CD4-positive, alpha-beta memory T cell (primary cell): ENCODE data around the gene MACROD2. TPM values are rescaled to one million over a fixed set of nuclear protein-coding genes. Genes with fewer than 3 reads are reported as not detected.
"Not testable (repeated sequence)": the region's sequence is repeated elsewhere in the genome, so short reads cannot be mapped to it uniquely, and the experiment has no call there.

Experiments
- CTCF ChIA-PET: fragments of 350-600 bp; sonication (Branson Sonifier 250); formaldehyde crosslinking; loops from one replicate; lab custom pipeline; 2021; ENCODE audit warnings: inconsistent platforms; ENCODE audit not compliant: partially characterized antibody; lab: Charles Lee
- POLR2A ChIA-PET: fragments of 350-600 bp; sonication (Branson Sonifier 250); formaldehyde crosslinking; loops from one replicate; lab custom pipeline; 2021; ENCODE audit not compliant: partially characterized antibody; lab: Charles Lee
- DNase-seq, 5 donors: peaks; one replicate each; pipeline versions ENCODE4 v3.0.0 to v3.0.0-alpha.2; 2020 to 2022; ENCODE audit warnings: mixed read lengths in 1 of 5
- H3K27ac ChIP-seq: one replicate; pipeline ENCODE4 v1.7.0; 2013; ENCODE audit warnings: low read depth, low read length
- H3K27me3 ChIP-seq: 2 replicates; pipeline ENCODE4 v1.7.0; 2013; ENCODE audit warnings: mild to moderate bottlenecking, low read length, moderate library complexity; ENCODE audit not compliant: insufficient read depth
- H3K36me3 ChIP-seq: 2 replicates; pipeline ENCODE4 v1.7.0; 2013; ENCODE audit warnings: mild to moderate bottlenecking, low read length, moderate library complexity; ENCODE audit not compliant: insufficient read depth
- H3K4me1 ChIP-seq: 2 replicates; pipeline ENCODE4 v1.7.0; 2013; ENCODE audit warnings: mild to moderate bottlenecking, low read length, moderate library complexity; ENCODE audit not compliant: insufficient read depth
- H3K4me3 ChIP-seq, 2 donors: one replicate each; pipeline ENCODE4 v1.7.0; 2013; ENCODE audit warnings: low read length in 2 of 2, mild to moderate bottlenecking in 1 of 2
- H3K9me3 ChIP-seq, 2 donors: one replicate each; pipeline ENCODE4 v1.7.0; 2013; ENCODE audit warnings: low read length in 2 of 2, control low read depth in 1 of 2; ENCODE audit not compliant: control insufficient read depth in 1 of 2
- H3K27ac Mint-ChIP-seq, 7 donors: one replicate each; pipeline ENCODE4 v1.8.0; 2020 to 2021; ENCODE audit warnings: mixed read lengths in 7 of 7, mild to moderate bottlenecking in 6 of 7, inconsistent platforms in 3 of 7, moderate library complexity in 3 of 7
- H3K27me3 Mint-ChIP-seq, 2 donors: one replicate each; pipeline ENCODE4 v1.8.0; 2020 to 2021; ENCODE audit warnings: mixed read lengths in 2 of 2
- H3K36me3 Mint-ChIP-seq, 2 donors: one replicate each; pipeline ENCODE4 v1.8.0; 2020 to 2021; ENCODE audit warnings: mixed read lengths in 2 of 2, inconsistent platforms in 1 of 2, mild to moderate bottlenecking in 1 of 2
- H3K4me1 Mint-ChIP-seq, 4 donors: one replicate each; pipeline ENCODE4 v1.8.0; 2020 to 2021; ENCODE audit warnings: mixed read lengths in 4 of 4, mild to moderate bottlenecking in 1 of 4
- H3K4me3 Mint-ChIP-seq, 8 donors: one replicate each; pipeline ENCODE4 v1.8.0; 2020 to 2021; ENCODE audit warnings: mixed read lengths in 8 of 8, mild to moderate bottlenecking in 7 of 8, moderate library complexity in 6 of 8, inconsistent platforms in 3 of 8
- H3K9me3 Mint-ChIP-seq, 8 donors: one replicate each; pipeline ENCODE4 v1.8.0; 2020 to 2021; ENCODE audit warnings: mixed read lengths in 8 of 8, mild to moderate bottlenecking in 5 of 8, inconsistent platforms in 3 of 8, moderate library complexity in 1 of 8
- intact Hi-C: fragments of 100-400 bp; cut with micrococcal nuclease; formaldehyde crosslinking; loops from one replicate; pipeline ENCODE4 v1.15.1; 2023
- polyA plus RNA-seq, 2 donors: library from polyadenylated mRNA; unstranded; fragments of 300-500 nt; fragmentation: Illumina TruSeq; gene quantifications; one replicate each; pipeline ENCODE4 v1.2.3, GENCODE V29; 2021
- total RNA-seq, 2 experiments: library from RNA; stranded (reverse); gene quantifications; one replicate each; pipeline ENCODE4 v1.2.3, GENCODE V29; 2021

The MACROD2 gene
- total and polyA plus RNA-seq, 4 experiments from 2014 or later, result not detected

DNA sequence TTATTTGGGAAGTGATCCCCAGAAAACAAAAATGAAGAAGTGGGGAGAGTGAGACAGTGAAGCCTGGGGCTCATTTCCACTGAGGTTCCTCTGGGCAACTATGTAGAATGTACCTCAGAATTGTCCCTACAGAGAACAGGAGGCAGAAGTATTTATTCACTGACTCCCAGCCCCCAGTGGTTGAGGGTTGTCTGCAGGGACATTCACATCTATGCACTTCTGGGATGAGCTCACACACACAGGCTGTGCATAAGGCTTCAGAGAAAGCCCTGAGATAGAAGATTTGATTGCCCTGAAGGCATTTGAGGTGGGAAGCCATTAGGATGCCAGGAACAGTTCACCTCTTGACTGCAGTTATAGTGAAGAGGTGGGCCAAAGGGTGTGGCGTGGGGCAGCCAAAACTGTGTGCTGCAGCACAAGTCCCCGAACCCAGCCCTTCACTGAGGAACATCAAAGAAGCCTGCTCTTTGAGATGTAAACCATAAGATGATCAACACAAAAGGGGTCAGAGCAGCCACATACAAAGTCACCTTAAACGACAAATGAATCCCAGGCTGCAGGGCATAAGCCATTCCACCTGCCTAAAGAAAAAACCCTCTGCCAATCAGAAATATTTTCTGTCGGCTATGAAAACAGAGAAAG lies 1195.9 kb downstream of the MACROD2 start:
- Mint-ChIP-seq H3K27ac (no peak overlapping the region), H3K27me3 (no peaks in the 10 kb centered on the region), H3K4me1 (no peaks in the 10 kb centered on the region), H3K9me3 (peaks cover 0 to 18% (median 5%) of the 10 kb centered on the region in 8 donors), H3K36me3 (no peaks in the 10 kb centered on the region), H3K4me3 (no peak overlapping the region)
- POLR2A ChIA-PET, result no interaction called here
- H3K4me3 ChIP-seq, result no peak overlapping the region
- no peak overlapping the region for H3K27ac ChIP-seq
- intact Hi-C loops, result no loop called here
- H3K36me3 ChIP-seq, result no peaks in the 10 kb centered on the region
- no peak for DNase-seq
- H3K9me3 ChIP-seq, result no peaks in the 10 kb centered on the region
- CTCF ChIA-PET, result no interaction called here
- H3K4me1 ChIP-seq, result no peaks in the 10 kb centered on the region
- H3K27me3 ChIP-seq, result no peaks in the 10 kb centered on the region

DNA sequence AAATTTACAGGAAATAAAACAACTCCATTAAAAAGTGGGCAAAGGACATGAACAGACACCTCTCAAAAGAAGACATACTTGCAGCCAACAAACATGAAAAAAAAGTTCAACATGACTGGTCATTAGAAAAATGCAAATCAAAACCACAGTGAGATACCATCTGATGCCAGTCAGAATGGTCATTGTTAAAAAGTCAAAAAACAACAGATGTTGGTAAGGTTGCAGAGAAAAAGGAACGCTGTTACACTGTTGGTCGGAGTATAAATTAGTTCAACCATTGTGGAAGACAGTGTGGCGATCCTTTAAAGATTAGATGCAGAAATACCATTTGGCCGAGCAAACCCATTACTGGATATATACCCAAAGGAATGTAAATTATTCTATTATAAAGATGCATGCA lies 1200.1 kb downstream of the MACROD2 start:
- no peak overlapping the region for H3K4me3 Mint-ChIP-seq
- DNase-seq, result no peak
- CTCF ChIA-PET, result no interaction called here
- Histone ChIP-seq H3K27ac (no peak overlapping the region), H3K4me1 (no peaks in the 10 kb centered on the region), H3K27me3 (no peaks in the 10 kb centered on the region), H3K9me3 (no peaks in the 10 kb centered on the region), H3K4me3 (no peak overlapping the region), H3K36me3 (no peaks in the 10 kb centered on the region)
- no peaks in the 10 kb centered on the region for H3K36me3 Mint-ChIP-seq
- POLR2A ChIA-PET, result no interaction called here
- peaks cover 0 to 15% (median 2%) of the 10 kb centered on the region in 8 donors for H3K9me3 Mint-ChIP-seq
- H3K27ac Mint-ChIP-seq, result no peak overlapping the region
- H3K4me1 Mint-ChIP-seq, result no peaks in the 10 kb centered on the region
- H3K27me3 Mint-ChIP-seq, result no peaks in the 10 kb centered on the region
- intact Hi-C loops, result no loop called here

DNA sequence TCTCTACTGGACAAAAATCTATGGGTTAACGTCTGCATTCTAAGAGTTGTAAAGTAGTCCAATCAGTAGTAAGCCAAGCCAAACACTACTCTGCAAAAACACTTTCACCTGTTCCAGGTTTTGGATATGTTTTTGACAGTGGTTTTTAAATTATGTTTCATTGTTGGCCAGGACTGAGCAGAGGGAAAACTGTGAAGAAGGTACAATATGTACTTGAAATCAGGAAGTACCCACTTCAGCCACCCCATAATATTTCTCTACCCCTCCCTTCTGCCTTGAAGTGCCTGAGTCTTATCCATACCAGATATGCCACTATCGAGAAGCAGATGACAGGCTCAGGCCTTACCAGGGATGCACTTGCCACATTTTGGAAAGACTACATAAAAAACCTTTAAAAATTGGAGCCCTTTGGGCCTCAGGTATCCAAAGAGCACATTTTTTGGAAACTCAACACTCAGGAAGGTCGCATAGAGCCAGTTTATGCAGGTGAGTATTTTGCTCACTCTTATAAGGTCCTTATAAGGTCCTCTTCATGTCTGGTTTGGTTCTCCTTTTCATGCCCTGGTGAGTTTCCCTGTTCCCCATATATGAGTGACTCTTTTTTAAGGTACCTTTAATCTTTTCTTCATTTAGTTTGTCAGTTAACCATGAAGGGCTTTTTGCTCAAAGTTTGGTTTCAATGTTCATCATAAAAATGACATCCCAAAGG lies 1201.4 kb downstream of the MACROD2 start:
- Mint-ChIP-seq H3K4me3 (no peak overlapping the region), H3K27me3 (no peaks in the 10 kb centered on the region), H3K36me3 (no peaks in the 10 kb centered on the region), H3K4me1 (no peaks in the 10 kb centered on the region), H3K27ac (no peak overlapping the region), H3K9me3 (peaks cover 0 to 16% (median 2%) of the 10 kb centered on the region in 8 donors)
- no peaks in the 10 kb centered on the region for H3K36me3 ChIP-seq
- H3K27me3 ChIP-seq, result no peaks in the 10 kb centered on the region
- no peak overlapping the region for H3K4me3 ChIP-seq
- ChIA-PET CTCF (interaction anchor here (0.6 kb wide), 1 partner anchor 1302 kb away, joined by 3 read pairs; no protein-coding TSS in a partner anchor), POLR2A (no interaction called here)
- DNase-seq, result no peak
- H3K4me1 ChIP-seq, result no peaks in the 10 kb centered on the region
- H3K9me3 ChIP-seq, result no peaks in the 10 kb centered on the region
- intact Hi-C loops, result no loop called here
- H3K27ac ChIP-seq, result no peak overlapping the region

DNA sequence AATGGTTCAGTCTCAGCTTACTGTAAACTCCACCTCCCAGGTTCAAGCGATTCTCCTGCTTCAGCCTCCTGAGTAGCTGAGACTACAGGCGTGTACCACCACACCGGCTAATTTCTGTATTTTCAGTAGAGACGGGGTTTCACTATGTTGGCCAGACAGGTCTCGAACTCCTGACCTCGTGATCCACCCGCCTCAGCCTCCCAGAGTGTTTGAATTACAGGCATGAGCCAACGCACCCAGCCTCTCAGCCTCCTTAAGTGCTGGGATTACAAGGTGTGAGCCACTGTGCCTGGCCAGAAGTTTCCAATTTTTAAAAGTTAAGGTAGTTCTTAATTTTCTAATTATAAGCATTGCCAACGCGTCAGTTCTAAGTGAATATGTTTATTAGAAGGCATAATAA lies 1202.7 kb downstream of the MACROD2 start:
- H3K27me3 Mint-ChIP-seq, H3K27me3 ChIP-seq, DNase-seq, H3K4me1 Mint-ChIP-seq, H3K4me3 Mint-ChIP-seq, H3K9me3 ChIP-seq, H3K4me3 ChIP-seq, H3K4me1 ChIP-seq, POLR2A ChIA-PET, H3K36me3 ChIP-seq, H3K27ac ChIP-seq, intact Hi-C loops, H3K36me3 Mint-ChIP-seq, H3K27ac Mint-ChIP-seq, CTCF ChIA-PET: not testable (repeated sequence)
- H3K9me3 Mint-ChIP-seq, result peaks cover 0 to 17% (median 5%) of the 10 kb centered on the region in 8 donors

DNA sequence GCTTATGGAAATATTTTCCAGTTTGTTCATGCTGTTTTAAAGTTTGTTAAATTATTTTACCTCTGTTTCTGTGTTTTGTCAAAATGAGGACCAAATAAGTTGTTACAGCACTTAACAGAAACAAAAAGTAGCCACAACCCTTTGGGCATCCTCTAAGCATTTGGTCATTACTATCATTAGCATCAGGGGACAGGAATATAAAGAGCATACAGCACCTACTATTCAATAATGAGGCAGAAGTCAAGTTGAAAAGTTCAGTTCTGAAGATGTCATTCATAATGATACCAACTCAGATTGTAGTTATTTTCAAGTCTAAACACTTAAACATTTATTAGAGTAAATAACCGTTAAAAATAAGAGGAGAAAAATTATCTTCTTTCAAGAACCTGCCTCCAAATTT lies 1204.4 kb downstream of the MACROD2 start:
- H3K27ac ChIP-seq, result no peak overlapping the region
- no peaks in the 10 kb centered on the region for H3K27me3 Mint-ChIP-seq
- no peak overlapping the region for H3K4me3 Mint-ChIP-seq
- CTCF ChIA-PET, result no interaction called here
- H3K27ac Mint-ChIP-seq, result no peak overlapping the region
- POLR2A ChIA-PET, result no interaction called here
- no peak for DNase-seq
- H3K4me3 ChIP-seq, result no peak overlapping the region
- H3K9me3 ChIP-seq, result peaks cover 0 to 8% of the 10 kb centered on the region in 2 donors
- no peaks in the 10 kb centered on the region for H3K27me3 ChIP-seq
- no peaks in the 10 kb centered on the region for H3K4me1 Mint-ChIP-seq
- no peaks in the 10 kb centered on the region for H3K36me3 ChIP-seq
- intact Hi-C loops, result no loop called here
- H3K36me3 Mint-ChIP-seq, result no peaks in the 10 kb centered on the region
- no peaks in the 10 kb centered on the region for H3K4me1 ChIP-seq
- H3K9me3 Mint-ChIP-seq, result peaks cover 0 to 14% (median 5%) of the 10 kb centered on the region in 8 donors

DNA sequence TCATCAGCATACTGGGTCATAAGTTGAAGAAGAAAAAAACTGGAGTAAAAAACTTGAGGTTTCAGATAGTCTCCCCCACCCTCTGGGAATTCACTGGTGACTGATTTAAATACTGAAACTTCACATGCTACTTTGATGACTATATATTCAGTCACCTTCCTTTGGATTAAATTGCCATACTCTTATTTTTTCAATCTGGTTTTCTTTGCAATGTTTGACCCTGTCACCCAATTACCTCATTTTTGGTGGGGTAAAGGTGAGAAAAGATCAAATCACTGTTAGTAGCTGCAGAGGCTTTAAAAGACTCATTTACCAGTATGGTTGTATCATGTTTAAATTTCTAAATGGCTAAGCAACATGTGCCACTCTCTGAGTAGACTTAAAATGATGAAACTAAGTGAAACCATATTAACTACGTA lies 1204.8 kb downstream of the MACROD2 start:
- Mint-ChIP-seq H3K9me3 (peaks cover 0 to 14% (median 5%) of the 10 kb centered on the region in 8 donors), H3K27me3 (no peaks in the 10 kb centered on the region), H3K27ac (no peak overlapping the region), H3K4me1 (no peaks in the 10 kb centered on the region), H3K36me3 (no peaks in the 10 kb centered on the region), H3K4me3 (no peak overlapping the region)
- H3K4me1 ChIP-seq, result no peaks in the 10 kb centered on the region
- H3K27me3 ChIP-seq, result no peaks in the 10 kb centered on the region
- no peak overlapping the region for H3K4me3 ChIP-seq
- CTCF ChIA-PET, result no interaction called here
- intact Hi-C loops, result no loop called here
- H3K36me3 ChIP-seq, result no peaks in the 10 kb centered on the region
- no peak for DNase-seq
- H3K9me3 ChIP-seq, result peaks cover 0 to 8% of the 10 kb centered on the region in 2 donors
- no peak overlapping the region for H3K27ac ChIP-seq
- POLR2A ChIA-PET, result no interaction called here

DNA sequence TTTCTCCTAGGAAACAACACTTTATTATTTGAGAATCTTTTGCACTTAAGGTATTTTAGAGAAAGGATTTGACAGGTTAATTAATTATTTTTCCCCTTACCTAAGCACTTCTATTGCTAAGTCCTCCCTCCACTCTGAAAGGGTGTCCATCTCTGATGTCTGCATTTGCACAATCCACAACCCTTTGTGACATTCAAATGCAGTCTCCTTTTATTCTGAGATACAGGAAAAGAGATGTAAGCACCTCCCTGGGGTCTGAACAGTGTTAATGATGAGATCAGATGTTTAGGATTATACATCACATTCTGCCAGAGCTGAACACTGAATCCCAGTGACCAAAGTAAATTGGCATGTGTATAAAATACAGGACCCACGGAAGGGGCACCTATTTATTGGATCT lies 1206.3 kb downstream of the MACROD2 start:
- no peaks in the 10 kb centered on the region for H3K36me3 Mint-ChIP-seq
- no peaks in the 10 kb centered on the region for H3K4me1 Mint-ChIP-seq
- no peak overlapping the region for H3K4me3 ChIP-seq
- intact Hi-C loops, result no loop called here
- H3K27ac ChIP-seq, result no peak overlapping the region
- no peak overlapping the region for H3K27ac Mint-ChIP-seq
- ChIA-PET POLR2A (no interaction called here), CTCF (no interaction called here)
- H3K36me3 ChIP-seq, result no peaks in the 10 kb centered on the region
- H3K27me3 ChIP-seq, result no peaks in the 10 kb centered on the region
- peaks cover 0 to 8% of the 10 kb centered on the region in 2 donors for H3K9me3 ChIP-seq
- no peak overlapping the region for H3K4me3 Mint-ChIP-seq
- DNase-seq, result no peak
- H3K4me1 ChIP-seq, result no peaks in the 10 kb centered on the region
- no peaks in the 10 kb centered on the region for H3K27me3 Mint-ChIP-seq
- peaks cover 0 to 15% (median 5%) of the 10 kb centered on the region in 8 donors for H3K9me3 Mint-ChIP-seq
